T-helper 1 cell (primary cell): Measurements from ENCODE around the gene SSBP2.
"Not testable (repeated sequence)": the region's sequence is repeated elsewhere in the genome, so short reads cannot be mapped to it uniquely, and the experiment has no call there.

Source experiments
- DNase-seq, 5 donors: peaks; one replicate each; pipeline ENCODE4 v3.0.0-alpha.2; 2012 to 2020

Gene SSBP2

DNA sequence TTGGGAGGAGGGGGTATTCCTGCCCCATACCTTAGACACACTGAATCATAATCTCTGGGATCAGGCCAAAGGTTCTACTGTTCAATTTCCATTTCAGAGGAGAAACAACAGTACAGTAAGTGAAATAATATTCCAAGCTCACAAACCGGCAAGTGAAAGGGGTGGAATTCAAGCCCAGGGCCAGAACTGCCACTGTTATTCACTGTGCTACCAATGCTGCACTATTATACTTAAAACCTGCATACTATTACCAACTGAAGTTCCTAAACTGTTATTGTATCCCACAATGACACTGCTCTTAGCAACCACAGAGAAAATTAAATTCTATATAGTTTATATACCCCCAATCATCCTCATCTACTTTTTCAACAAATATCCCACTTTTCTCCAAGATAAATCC is 24.6 kb downstream of the SSBP2 start:
- no peak for DNase-seq

DNA sequence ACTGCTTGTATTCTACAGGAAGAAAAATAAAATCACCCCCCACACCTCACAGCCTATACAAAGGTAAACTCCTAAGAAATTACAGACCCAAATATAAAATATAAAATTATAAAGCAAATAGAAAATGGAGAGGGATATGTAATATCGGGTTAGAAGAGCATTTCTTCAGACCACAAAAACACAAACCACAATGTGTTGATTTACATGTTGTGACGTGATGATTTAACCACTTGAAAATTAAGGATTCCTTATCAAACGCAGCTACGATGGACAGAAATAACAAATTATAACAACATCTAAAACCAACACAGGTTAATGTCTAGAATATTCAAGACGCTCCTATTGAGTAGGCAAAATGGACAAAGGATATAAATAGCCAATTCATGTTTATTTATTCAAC is 26.3 kb downstream of the SSBP2 start:
- no peak for DNase-seq

DNA sequence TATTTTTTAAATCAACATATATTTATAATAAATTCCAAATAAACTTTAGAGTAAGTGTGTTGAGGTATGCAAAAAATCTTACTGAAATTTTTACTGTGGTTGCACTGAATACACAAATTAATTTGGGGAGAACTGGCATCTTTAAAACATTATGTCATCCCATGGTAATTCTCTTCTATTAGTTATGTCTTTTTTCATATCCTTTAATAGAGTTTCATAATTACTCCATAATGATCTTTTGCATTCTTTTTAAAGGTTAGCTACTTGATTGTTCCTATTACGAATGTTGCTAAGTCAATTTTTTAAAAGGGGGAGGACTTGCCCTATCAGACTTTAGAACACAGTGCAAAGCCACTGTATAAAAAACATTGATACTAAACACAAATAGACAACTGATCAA is 26.8 kb downstream of the SSBP2 start:
- no peak for DNase-seq

DNA sequence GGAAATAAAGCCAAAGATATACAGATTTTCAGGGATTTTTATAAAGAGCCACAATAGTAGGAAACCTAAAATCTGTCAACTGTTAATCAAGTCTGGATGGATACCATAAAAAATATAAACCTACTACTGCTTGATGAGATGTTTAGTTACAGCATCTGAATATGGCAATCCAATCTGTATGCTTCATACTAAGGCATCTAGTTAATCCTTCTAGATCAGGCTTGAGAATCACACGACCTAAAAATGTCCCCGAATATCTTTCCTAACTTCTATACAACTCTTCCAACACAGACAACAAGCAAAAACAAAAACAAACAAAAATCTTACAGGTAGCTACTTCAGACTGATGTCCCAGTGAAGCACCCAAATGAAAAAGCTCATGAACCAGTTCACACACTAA is 29.8 kb downstream of the SSBP2 start:
- no peak for DNase-seq

DNA sequence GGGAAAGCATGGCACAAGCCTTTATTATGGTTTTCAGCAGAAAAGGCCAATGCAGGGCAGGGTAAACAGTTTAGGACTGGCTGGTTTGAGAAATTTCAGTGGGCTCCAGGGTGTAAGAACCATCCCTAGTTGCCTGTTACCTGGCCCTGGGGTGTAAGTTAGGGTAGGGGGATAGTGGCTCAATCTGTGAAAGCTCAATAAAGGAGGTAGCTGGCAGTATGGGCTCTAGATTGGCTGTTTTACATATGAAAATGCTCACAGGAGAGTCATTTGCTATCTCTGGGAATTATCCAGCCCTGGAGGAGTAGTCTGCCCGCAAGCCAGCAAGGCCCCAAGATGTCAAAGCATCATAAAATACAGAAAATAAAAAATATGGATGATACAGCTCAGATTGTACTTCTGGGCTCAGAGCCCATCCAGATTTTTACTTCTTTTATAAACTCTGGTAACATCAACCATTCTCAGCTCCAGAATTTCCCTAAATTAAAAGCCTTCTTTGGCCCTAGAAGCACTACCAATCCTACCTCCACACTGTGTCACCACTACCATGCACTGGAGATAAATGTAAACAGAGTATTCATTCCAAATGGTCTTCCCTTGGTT is 31.1 kb downstream of the SSBP2 start:
- DNase-seq: no peak

DNA sequence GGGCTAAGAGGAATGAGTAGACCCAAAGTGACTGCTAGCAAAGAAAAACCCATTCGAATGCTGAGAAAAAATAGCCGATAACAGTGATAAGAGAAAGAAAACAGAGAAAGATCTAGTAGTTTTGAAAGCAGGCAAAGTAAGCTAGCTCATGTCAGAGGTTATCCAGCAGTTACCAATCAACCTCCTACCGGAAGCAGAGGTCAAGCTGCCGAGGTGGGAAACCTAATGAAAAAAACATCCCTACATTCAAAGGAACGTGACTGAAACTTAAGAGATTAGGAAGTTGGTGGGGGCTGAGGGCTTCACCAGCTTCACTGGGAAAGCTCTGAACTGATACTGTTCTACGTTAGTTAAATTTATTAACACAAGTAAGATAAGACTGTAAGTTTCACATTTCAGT is 32.6 kb downstream of the SSBP2 start:
- DNase-seq: no peak

DNA sequence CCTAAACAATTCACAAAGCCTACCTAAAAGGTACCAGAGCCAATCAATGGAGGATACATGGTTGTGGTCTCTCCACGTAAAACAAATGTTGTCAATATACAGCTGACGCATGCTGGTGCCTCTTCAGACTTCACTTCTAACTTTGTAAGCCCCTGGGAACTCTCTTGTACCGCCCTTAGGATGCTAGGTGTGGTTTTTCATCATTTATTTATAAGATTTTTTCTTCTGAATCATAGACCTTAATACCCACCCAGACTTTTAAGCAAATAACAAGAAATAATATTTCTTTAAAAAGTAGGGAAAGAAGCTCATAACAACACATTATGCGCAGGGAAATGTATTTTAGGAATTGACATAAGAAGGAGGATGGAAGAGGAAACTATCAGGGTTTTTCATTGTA is 33.0 kb downstream of the SSBP2 start:
- DNase-seq: no peak

DNA sequence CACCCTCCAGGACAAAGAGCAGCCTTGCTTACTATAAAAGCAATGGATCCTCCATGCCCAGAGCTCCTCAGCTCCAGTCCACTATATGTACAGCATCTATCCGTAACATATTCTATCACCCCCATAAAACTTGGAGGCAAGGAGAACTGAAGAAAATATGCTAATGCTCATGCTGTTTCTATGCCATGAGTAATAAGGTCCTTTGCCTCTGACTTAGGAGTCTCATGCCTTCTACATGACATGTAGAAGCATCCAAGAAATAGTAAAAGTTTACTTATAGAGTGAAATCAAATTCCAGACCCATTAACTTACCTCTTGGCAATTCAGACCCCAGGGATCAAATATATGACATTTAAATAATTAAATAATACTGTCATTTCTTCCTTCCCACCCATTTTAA is 33.7 kb downstream of the SSBP2 start:
- no peak for DNase-seq

DNA sequence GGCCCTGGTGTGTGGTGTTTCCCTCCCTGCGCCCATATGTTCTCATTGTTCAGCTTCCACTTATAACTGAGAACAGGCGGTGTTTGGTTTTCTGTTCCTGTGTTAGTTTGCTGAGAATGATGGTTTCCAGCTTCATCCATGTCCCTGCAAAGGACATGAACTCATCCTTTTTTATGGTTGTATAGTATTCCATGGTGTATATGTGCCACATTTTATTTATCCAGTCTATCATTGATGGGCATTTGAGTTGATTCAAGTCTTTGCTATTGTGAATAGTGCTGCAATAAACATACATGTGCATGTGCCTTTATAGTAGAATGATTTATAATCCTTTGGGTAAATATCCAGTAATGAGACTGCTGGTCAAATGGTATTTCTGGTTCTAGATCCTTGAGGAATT is 36.8 kb downstream of the SSBP2 start:
- not testable (repeated sequence) for DNase-seq

DNA sequence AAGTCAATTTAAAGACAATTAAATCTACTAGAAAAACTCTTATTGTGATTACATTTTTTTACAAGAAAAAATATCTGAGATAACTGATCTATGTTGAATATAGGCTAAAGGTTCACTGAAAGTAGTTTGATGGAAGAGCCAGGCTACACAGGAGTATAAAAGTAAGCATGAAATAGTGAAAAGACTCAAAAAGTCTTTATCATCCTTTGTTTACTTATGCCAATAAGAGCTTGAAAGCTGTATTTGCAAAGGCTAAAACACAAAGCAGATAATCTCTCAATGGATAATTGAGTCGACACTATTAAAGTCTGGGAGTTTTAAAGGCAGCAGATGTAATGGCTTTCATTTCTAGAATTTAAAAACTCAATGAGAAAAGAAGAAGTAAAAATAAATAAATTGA is 42.0 kb downstream of the SSBP2 start:
- DNase-seq: no peak

DNA sequence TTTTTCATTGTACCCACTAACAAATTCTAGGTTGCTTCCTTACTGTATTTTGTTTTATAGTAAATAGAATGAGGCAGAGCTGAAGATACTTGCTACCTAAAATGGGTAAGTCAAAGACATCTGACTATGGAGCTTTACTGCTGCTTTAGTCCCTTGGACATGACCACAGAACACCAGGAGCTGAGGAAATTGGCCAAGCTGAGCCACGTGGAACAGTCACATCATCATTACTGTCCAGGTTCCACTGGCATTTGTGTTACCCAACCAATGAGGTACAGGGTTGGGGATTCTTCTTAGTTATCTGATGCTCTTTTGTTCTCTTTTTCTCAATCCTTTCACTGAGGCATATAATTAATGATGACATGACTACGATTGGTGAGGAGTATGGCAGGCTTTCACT is 47.1 kb downstream of the SSBP2 start:
- no peak for DNase-seq

DNA sequence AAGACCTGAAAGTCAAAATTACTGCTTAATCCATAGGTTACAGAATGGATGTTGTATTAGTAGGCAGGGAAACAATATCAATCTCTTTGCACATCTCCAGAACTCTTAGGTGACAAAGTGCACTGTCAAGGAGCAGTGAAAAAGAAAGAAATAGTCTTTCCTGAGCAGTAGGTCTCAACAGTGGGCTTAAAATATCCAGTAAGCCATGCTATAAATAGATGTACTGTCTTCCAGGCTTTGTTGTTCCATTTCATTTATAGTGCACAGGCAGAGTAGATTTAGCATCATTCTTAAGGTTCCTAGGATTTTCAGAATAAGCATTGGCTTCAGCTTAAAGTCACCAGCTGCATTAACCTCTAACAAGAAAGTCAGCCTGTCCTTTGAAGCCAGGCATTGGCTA is 50.7 kb downstream of the SSBP2 start:
- DNase-seq: no peak

DNA sequence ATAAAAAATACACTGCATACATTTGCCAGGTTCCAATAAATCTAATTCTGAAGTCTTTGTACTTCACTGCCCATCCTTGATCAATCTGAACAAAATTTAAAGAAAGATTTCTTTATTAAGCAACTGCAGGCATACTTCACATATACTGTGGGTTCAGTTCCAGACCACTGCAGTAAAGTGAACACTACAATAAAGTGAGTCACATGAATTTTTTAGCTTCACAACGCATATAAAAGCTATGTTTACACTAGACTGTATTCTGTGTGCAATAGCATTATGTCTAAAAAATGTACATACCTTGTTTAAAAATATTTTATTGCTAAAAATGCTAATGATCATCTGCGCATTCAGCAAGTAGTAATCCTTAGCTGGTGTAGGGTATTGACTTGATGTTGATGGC is 52.1 kb downstream of the SSBP2 start:
- no peak for DNase-seq

DNA sequence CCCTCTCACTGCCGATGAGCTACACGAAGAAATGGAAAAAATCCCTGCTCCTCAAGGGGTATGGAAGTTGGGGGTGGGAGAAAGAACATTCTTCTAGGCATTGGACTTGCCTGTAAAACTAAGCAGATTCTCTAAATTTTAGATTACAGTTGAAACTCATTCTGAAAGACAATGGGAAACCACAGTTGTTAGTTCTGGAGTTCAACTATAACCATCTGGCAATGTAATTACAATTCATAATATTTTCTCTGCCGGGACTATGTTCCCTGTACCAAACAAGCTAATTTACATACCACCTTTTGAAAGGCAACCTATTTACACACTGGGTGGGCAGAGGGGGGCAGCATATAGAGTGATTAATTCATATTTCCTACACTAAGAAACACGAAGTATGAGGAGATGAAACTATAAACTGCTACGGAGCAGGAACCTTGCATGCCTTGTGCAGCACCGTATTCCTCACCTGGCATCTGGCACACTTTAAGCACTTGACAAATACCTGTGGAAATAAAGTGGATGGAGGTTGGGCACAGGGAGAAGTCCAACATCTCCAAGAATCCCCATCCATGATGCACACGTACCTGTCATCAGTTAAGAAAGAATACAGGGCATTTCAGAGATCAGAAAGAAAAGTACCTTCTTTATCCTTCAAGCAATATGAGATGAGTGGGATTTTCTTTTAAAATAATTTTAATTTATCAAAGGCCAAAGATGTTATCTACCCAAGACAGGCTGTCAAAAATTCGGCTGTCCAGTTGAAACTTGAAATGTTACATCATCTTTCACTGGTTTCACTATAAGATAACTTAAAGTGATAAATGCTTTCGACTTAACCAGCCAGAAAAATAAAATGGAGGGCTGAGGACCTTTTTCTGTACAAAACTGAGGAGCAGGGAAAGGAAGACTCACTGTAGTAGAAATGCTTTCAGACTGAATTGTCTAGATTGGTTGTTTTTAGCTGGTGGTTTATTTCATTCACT is 54.2 kb downstream of the SSBP2 start:
- no peak for DNase-seq

DNA sequence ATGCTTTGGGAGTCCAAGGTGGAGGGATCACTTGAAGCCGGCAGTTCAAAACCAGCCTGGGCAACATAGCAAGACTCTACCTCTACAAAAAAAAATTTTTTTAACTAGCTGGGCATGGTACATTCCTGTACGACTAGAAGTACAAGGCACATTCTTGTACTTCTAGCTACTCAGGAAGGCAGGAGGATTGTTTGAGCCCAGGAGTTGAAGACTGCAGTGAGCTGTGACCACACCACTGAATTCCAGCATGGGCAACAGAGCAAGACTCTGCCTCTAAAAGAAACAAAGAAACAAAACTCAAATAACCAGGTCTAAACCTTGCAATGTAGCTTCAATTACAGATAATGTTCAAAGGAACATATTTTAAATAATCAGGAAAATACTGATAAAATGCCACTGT is 56.2 kb downstream of the SSBP2 start:
- DNase-seq: no peak

DNA sequence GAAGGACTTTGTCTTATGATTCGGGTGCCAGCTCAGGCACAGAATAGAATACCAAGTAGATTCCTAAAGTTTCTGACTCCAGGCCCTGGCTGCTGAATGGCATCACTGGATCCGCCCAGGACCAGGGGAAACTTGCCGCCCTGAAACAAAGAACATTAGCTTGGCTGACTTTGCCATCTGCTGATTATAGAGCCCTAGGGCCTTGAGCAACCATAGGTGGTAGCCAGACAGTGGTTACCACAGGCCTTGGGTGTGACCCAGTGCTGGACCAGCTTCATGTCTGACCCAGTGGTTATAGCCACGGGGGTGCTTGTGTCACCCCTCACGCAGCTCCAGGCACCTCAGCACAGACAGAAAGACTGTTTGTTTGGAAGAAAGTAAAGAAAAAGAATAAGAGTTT is 62.7 kb downstream of the SSBP2 start:
- DNase-seq: no peak

DNA sequence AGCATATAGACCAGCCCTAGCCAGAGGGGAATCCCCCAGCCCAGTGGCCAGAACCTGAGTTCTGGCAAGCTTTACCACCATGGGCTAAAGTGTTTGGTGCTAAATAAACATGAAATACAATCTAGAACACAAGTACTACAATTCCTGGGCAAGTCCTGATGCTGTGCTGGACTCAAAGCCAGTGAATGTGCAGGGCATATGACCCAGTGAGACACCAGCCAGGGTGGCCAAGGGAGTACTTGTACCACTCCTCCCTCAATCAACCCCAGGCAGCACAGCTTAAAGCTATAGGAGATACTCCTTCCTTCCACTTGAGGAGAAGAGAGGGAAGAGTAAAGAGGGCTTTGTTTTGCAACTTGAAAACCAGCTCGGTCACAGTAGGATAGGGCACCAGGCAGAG is 63.6 kb downstream of the SSBP2 start:
- DNase-seq: no peak

DNA sequence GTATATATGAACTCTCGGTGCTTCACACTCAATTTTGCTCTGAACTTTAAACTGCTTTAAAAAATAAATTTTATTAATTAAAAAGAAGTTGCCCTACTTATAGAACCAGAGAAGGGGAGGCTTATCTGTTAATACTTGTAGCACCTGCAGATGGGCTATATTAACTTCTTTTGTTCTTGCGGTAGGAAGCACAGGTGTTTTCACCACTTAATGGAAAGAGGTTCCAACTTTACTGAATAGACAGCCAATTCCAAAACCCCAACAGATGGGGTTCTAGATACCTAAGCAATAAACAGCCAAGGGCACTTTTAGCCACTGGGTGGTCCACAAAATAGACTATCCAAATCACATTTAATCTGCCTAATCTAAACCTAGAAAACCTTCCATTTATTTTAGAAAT is 65.4 kb downstream of the SSBP2 start:
- no peak for DNase-seq

DNA sequence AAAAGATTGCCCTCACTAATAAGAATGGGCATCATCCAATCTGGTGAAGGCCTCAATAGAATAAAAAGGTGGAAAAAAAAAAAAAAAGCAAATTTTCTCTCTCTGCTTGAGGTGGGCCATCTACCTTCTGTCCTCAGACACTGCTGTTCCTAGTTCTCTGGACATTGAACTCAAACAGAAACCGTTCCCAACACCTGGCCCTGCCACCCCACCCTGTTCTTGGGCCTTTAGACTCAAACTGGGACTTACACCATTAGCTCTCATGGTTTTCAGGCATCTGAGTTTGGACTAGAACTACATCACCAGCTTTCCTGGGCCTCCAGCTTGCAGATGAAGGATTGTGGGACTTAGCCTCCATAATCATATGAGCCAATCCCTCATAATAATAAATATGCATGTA is 71.0 kb downstream of the SSBP2 start:
- no peak for DNase-seq

DNA sequence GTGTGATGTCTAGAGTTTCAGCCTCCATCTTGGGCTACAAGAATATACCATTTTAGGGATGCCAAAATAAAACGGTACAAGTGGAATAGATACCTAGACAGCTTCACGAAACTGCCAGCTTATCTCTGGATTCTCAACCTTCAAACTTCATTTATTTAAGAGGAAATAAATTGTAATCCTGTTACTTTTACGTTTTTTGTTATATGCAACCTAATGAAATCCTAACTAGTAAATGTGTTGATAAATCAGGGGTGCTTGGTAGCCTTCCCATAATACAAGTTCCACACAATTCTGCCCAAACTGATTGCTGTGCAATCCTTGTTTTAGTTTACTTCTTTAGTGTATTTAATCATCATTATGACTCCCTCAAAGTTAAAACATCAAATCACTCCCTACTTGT is 75.5 kb downstream of the SSBP2 start:
- no peak for DNase-seq

DNA sequence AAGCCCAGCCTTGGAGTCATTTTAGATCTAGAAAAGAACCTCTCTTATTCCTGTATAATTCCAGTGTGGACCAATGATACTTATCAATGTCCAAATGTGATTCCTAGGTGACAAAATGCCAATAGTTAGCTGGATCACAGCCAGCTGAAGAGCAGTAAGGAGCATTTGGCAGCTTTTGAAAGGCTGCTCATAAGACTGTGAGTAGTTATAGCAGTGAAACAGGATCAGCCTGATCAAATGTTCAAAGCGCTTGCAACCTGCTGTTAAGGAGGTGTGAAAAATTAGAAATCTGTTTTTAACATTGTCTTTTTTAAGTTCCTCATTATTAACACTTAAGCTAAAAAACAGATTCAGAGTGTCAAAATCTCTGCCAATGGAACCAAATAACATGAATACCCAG is 85.1 kb downstream of the SSBP2 start:
- DNase-seq: no peak

DNA sequence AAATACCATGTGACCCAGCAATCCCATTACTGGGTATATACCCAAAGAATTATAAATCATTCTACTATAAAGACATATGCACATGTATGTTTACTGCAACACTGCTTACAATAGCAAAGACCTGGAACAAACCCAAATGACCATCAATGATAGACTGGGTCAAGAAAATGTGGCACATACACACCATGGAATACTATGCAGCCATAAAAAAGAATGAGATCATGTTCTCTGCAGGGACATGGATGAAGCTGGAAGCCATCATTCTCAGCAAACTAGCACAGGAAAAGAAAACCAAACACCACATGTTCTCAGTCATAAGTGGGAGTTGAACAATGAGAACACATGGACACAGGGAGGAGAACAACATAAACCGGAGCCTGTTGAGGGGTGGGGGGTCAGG is 90.3 kb downstream of the SSBP2 start:
- not testable (repeated sequence) for DNase-seq

DNA sequence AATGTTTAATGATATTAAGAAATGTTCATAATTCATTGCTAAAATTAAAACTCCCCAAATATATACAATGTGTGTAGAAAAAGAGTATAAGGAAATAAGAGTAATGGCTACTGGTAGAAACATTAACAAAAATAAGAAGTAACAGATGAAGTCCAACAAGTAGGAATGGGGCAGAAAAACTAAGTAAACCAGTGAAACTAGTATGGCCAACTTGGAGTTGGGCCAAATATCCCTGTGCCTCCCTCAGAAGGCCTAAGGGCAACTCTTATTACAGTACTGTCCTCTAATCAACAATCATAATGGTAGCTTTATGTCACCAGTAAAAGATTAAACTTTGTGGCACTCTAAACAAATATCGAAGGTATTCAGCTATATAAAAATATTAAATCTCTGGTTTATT is 93.5 kb downstream of the SSBP2 start:
- no peak for DNase-seq

DNA sequence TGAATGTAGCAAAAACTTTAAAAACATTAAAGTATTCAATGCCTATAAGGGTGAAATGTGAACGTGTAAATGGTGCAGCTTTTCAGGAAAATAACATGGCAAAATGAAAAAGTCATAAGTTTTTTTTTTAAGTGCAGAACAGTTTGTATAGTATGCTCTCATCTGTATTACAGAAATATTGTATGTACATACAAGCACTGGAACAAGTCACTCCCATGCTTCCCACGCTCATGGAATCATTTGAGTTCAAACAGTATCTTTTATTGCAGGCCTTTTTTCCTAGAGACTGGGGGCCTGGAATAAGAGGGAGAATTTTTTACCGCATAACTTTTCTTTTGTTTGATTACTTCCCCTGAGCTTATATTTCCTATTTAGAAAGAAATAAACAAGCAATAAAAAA is 94.1 kb downstream of the SSBP2 start:
- DNase-seq: no peak

DNA sequence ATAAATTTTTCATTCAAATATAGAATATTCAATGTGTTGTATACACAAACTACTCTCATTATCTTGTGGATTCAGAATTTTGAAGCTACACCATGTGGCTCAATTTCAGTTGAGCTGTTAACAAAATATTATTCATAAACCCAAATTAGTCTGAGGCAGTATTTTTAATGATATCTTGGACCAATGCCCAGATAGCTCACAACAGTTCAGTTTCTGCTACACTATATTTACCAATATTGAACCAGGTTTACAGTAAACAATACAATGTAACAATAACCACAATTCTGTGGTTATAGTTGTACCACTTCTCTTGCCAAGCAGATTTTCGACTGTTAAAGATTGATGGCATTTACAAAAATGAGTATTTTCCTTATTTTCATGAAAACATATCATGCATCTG is 99.9 kb downstream of the SSBP2 start:
- no peak for DNase-seq
